ENCODE results near the gene MMP28.

Gene MMP28

DNA sequence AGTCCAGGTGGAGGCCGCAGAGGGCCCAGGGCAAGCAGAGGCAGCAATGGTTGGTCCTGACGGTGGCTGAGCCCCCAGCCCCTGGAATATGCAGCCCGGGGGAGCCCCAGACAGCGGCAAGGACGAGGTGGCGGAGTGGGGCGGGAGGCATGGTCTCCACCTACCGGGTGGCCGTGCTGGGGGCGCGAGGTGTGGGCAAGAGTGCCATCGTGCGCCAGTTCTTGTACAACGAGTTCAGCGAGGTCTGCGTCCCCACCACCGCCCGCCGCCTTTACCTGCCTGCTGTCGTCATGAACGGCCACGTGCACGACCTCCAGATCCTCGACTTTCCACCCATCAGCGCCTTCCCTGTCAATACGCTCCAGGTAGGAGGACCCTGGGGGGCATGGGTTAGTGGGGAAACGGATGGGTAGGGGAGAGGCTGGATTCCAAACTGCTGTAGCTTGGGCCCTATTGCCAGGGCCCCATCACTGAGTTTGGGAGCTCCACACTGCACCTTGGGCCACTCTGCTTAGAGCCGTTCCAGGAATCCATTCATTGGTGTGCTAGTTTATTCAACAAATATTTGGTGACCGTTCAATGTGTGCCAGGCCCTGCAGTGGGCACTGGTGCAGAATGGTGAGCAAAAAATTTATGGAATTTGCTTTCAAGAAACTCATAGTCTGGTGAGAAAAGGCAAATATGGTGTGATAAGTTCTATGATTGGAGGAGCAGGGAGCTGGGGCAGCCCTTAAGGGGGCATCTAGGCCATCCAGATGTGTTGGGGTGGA is 60.2 kb downstream of the MMP28 start:
- no peaks in the 10 kb centered on the region for H3K36me3 ChIP-seq (ENCODE audit: low read length)
- no peak overlapping the region for H2AFZ ChIP-seq (ENCODE audit: low read depth, low read length, severe bottlenecking)
- H3K27me3 ChIP-seq (ENCODE audit: low read length), result no peaks in the 10 kb centered on the region
- H3K9me2 ChIP-seq (replicated peaks; ENCODE audit: insufficient read depth, low read length), result no peaks in the 10 kb centered on the region
- H3K9me3 ChIP-seq (ENCODE audit: insufficient read depth, low read length), result no peaks in the 10 kb centered on the region
- H3K9ac ChIP-seq (ENCODE audit: low read length), result no peak overlapping the region
- H3K79me2 ChIP-seq (ENCODE audit: insufficient read depth, low read length), result no peaks in the 10 kb centered on the region
- no peaks in the 10 kb centered on the region for H4K20me1 ChIP-seq (ENCODE audit: low read depth, low read length)
- no peak for TF ChIP-seq EZH2phosphoT487 (conservative IDR thresholded peaks at IDR 0.05; ENCODE audit: low read length)
- TF ChIP-seq, protein P1, sequence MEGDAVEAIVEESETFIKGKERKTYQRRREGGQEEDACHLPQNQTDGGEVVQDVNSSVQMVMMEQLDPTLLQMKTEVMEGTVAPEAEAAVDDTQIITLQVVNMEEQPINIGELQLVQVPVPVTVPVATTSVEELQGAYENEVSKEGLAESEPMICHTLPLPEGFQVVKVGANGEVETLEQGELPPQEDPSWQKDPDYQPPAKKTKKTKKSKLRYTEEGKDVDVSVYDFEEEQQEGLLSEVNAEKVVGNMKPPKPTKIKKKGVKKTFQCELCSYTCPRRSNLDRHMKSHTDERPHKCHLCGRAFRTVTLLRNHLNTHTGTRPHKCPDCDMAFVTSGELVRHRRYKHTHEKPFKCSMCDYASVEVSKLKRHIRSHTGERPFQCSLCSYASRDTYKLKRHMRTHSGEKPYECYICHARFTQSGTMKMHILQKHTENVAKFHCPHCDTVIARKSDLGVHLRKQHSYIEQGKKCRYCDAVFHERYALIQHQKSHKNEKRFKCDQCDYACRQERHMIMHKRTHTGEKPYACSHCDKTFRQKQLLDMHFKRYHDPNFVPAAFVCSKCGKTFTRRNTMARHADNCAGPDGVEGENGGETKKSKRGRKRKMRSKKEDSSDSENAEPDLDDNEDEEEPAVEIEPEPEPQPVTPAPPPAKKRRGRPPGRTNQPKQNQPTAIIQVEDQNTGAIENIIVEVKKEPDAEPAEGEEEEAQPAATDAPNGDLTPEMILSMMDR (IDR thresholded peaks at IDR 0.05; ENCODE audit: insufficient read depth, low read length, poor library complexity, severe bottlenecking), result no peak
- H3K27ac ChIP-seq (ENCODE audit: low read depth, low read length), result no peak overlapping the region
- no peaks in the 10 kb centered on the region for H3F3A ChIP-seq (ENCODE audit: insufficient read depth)
- H3K4me2 ChIP-seq (ENCODE audit: low read depth, low read length, poor library complexity, severe bottlenecking), result no peak overlapping the region
- no peak overlapping the region for H3K4me3 ChIP-seq (ENCODE audit: insufficient read depth, low read length, poor library complexity, severe bottlenecking)

DNA sequence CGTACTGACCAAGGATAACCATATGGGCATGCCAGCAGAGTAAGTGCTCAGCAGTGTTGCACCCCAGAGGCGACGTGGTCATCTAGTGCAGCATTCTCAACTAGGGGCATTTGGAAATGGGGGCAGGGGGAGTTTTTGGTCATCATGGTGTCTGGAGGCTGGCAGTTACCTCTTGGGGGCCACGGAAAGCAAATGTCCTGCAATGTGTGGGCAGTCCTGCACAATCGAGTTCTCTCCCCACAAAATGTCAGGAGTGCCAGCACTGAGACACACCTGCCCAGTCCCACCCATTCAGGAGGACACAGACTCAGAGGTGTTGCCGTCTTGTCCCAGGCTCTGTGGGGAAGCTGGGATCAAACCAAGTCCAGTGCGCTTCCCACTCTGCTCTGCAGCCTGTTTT is 61.0 kb downstream of the MMP28 start:
- no peak for TF ChIP-seq EZH2phosphoT487 (conservative IDR thresholded peaks at IDR 0.05; ENCODE audit: low read length)
- TF ChIP-seq, protein P1 (IDR thresholded peaks at IDR 0.05; ENCODE audit: insufficient read depth, low read length, poor library complexity, severe bottlenecking), result no peak
- Histone ChIP-seq H3F3A (ENCODE audit: insufficient read depth) (no peaks in the 10 kb centered on the region), H3K27ac (ENCODE audit: low read depth, low read length) (no peak overlapping the region), H3K9me2 (replicated peaks; ENCODE audit: insufficient read depth, low read length) (no peaks in the 10 kb centered on the region), H3K36me3 (ENCODE audit: low read length) (no peaks in the 10 kb centered on the region), H2AFZ (ENCODE audit: low read depth, low read length, severe bottlenecking) (no peak overlapping the region), H4K20me1 (ENCODE audit: low read depth, low read length) (no peaks in the 10 kb centered on the region), H3K9me3 (ENCODE audit: insufficient read depth, low read length) (no peaks in the 10 kb centered on the region), H3K27me3 (ENCODE audit: low read length) (no peaks in the 10 kb centered on the region), H3K9ac (ENCODE audit: low read length) (no peak overlapping the region), H3K79me2 (ENCODE audit: insufficient read depth, low read length) (no peaks in the 10 kb centered on the region), H3K4me2 (ENCODE audit: low read depth, low read length, poor library complexity, severe bottlenecking) (no peak overlapping the region), H3K4me3 (ENCODE audit: insufficient read depth, low read length, poor library complexity, severe bottlenecking) (no peak overlapping the region)

DNA sequence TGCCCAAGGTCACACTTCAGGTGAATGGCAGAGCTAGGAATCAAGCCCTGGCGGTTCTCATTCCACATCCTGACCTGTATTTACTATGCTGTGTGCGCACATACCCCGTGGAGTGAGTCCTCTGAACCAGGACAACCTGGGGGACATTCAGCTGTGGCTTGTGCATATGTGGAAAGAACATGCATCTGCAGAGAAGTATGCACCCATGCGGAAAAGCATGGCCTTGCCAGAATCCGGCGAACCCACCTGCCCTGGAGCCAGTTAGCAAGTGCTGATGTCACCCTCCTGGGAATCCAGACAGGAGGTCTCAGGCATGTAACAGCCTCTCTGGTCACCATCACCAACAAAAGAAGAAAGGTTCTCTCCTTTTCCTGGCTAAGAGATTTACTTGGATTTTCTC is 62.1 kb downstream of the MMP28 start:
- no peaks in the 10 kb centered on the region for H3K36me3 ChIP-seq (ENCODE audit: low read length)
- H3K79me2 ChIP-seq (ENCODE audit: insufficient read depth, low read length), result no peaks in the 10 kb centered on the region
- no peak overlapping the region for H2AFZ ChIP-seq (ENCODE audit: low read depth, low read length, severe bottlenecking)
- no peaks in the 10 kb centered on the region for H3F3A ChIP-seq (ENCODE audit: insufficient read depth)
- no peaks in the 10 kb centered on the region for H4K20me1 ChIP-seq (ENCODE audit: low read depth, low read length)
- H3K9ac ChIP-seq (ENCODE audit: low read length), result no peak overlapping the region
- no peak overlapping the region for H3K4me3 ChIP-seq (ENCODE audit: insufficient read depth, low read length, poor library complexity, severe bottlenecking)
- no peaks in the 10 kb centered on the region for H3K9me2 ChIP-seq (replicated peaks; ENCODE audit: insufficient read depth, low read length)
- no peaks in the 10 kb centered on the region for H3K27me3 ChIP-seq (ENCODE audit: low read length)
- no peak overlapping the region for H3K4me2 ChIP-seq (ENCODE audit: low read depth, low read length, poor library complexity, severe bottlenecking)
- H3K27ac ChIP-seq (ENCODE audit: low read depth, low read length), result no peak overlapping the region
- no peak for TF ChIP-seq EZH2phosphoT487 (conservative IDR thresholded peaks at IDR 0.05; ENCODE audit: low read length)
- TF ChIP-seq, protein P1 (IDR thresholded peaks at IDR 0.05; ENCODE audit: insufficient read depth, low read length, poor library complexity, severe bottlenecking), result no peak
- H3K9me3 ChIP-seq (ENCODE audit: insufficient read depth, low read length), result no peaks in the 10 kb centered on the region
